ENCODE results near the gene PSG2. TPM values are rescaled to one million over a fixed set of nuclear protein-coding genes. Genes with fewer than 3 reads are reported as not detected.
"Not testable (repeated sequence)": the region's sequence is repeated elsewhere in the genome, so short reads cannot be mapped to it uniquely, and the experiment has no call there.

PSG2 gene
- total RNA-seq, 2 donors from 2014 or later = 0.15 TPM; not detected in 1

GRCh38 chr19:43043492-43044180, 38.9 kb downstream of the PSG2 start:
- H3K4me3 Mint-ChIP-seq; ATAC-seq (replicated peaks); H3K27ac Mint-ChIP-seq; H3K9me3 Mint-ChIP-seq; H3K36me3 Mint-ChIP-seq (ENCODE audit: low read depth); H3K4me1 Mint-ChIP-seq: not testable (repeated sequence)
- H3K27me3 Mint-ChIP-seq = peaks cover 13% of the 10 kb centered on the region

GRCh38 chr19:43031645-43032044, 50.9 kb downstream of the PSG2 start:
- H3K27me3 Mint-ChIP-seq = peaks cover 33% of the 10 kb centered on the region
- not testable (repeated sequence) for ATAC-seq (replicated peaks); H3K36me3 Mint-ChIP-seq (ENCODE audit: low read depth); H3K9me3 Mint-ChIP-seq; H3K4me3 Mint-ChIP-seq; H3K27ac Mint-ChIP-seq; H3K4me1 Mint-ChIP-seq

- Mint-ChIP-seq H3K4me3 (no peak overlapping the region), H3K27ac (no peak overlapping the region), H3K36me3 (ENCODE audit: low read depth) (no peaks in the 10 kb centered on the region), H3K27me3 (peaks cover 25% of the 10 kb centered on the region), H3K9me3 (no peaks in the 10 kb centered on the region), H3K4me1 (no peaks in the 10 kb centered on the region)
- no peak for ATAC-seq (replicated peaks)
Observed at GRCh38 chr19:43028866-43029265, 53.6 kb downstream of the PSG2 start.

- ATAC-seq (replicated peaks); H3K4me1 Mint-ChIP-seq; H3K4me3 Mint-ChIP-seq; H3K36me3 Mint-ChIP-seq (ENCODE audit: low read depth); H3K9me3 Mint-ChIP-seq; H3K27ac Mint-ChIP-seq: not testable (repeated sequence)
- peaks cover 25% of the 10 kb centered on the region for H3K27me3 Mint-ChIP-seq
Observed at GRCh38 chr19:43027985-43028384, 54.5 kb downstream of the PSG2 start.

GRCh38 chr19:43027061-43027460, 55.4 kb downstream of the PSG2 start:
- not testable (repeated sequence) for ATAC-seq (replicated peaks); H3K27ac Mint-ChIP-seq; H3K4me3 Mint-ChIP-seq; H3K36me3 Mint-ChIP-seq (ENCODE audit: low read depth); H3K9me3 Mint-ChIP-seq; H3K4me1 Mint-ChIP-seq
- peaks cover 23% of the 10 kb centered on the region for H3K27me3 Mint-ChIP-seq

GRCh38 chr19:43026369-43026768, 56.1 kb downstream of the PSG2 start, which contains the start of gene PSG11:
Gene PSG11 (minus strand): TSS chr19:43026469. CDS start chr19:43026372, 97 bp downstream.
- H3K4me1 Mint-ChIP-seq; H3K27ac Mint-ChIP-seq; H3K4me3 Mint-ChIP-seq; H3K9me3 Mint-ChIP-seq; ATAC-seq (replicated peaks); H3K36me3 Mint-ChIP-seq (ENCODE audit: low read depth): not testable (repeated sequence)
- peaks cover 21% of the 10 kb centered on the region for H3K27me3 Mint-ChIP-seq

GRCh38 chr19:43022098-43022497, 60.4 kb downstream of the PSG2 start:
- H3K27ac Mint-ChIP-seq; ATAC-seq (replicated peaks); H3K4me3 Mint-ChIP-seq; H3K4me1 Mint-ChIP-seq; H3K27me3 Mint-ChIP-seq; H3K36me3 Mint-ChIP-seq (ENCODE audit: low read depth); H3K9me3 Mint-ChIP-seq: not testable (repeated sequence)

- not testable (repeated sequence) for H3K27ac Mint-ChIP-seq; H3K9me3 Mint-ChIP-seq; H3K4me1 Mint-ChIP-seq; ATAC-seq (replicated peaks); H3K27me3 Mint-ChIP-seq; H3K36me3 Mint-ChIP-seq (ENCODE audit: low read depth); H3K4me3 Mint-ChIP-seq
Observed at GRCh38 chr19:43021629-43022028, 60.9 kb downstream of the PSG2 start.

- not testable (repeated sequence) for H3K27me3 Mint-ChIP-seq; H3K4me3 Mint-ChIP-seq; H3K36me3 Mint-ChIP-seq (ENCODE audit: low read depth); H3K9me3 Mint-ChIP-seq; H3K4me1 Mint-ChIP-seq; ATAC-seq (replicated peaks); H3K27ac Mint-ChIP-seq
Observed at GRCh38 chr19:43019588-43019987, 62.9 kb downstream of the PSG2 start.

Other genes starting within 250 kb of the PSG2 start
- under 1 TPM; 0.45 to 0.58 TPM for gene PSG1, start 203.0 kb downstream of the PSG2 start, total RNA-seq
- not detected for gene PSG6, start 164.8 kb downstream of the PSG2 start, total RNA-seq
- gene PSG7, start 145.5 kb downstream of the PSG2 start, total RNA-seq = not detected
- gene PSG11, start 56.2 kb downstream of the PSG2 start, total RNA-seq = under 1 TPM; 0.32 to 0.35 TPM
- gene PSG5, start 103.8 kb upstream of the PSG2 start, total RNA-seq = not detected
- gene PSG4, start 122.9 kb upstream of the PSG2 start, total RNA-seq = under 1 TPM in 1 of 2 donors, not detected in 1; 0.48 TPM
- gene PSG9, start 186.8 kb upstream of the PSG2 start, total RNA-seq = under 1 TPM in 1 of 2 donors, not detected in 1; 0.24 TPM

All from activated T-helper 17 cell treated with anti-CD3 and anti-CD28 coated beads, Interleukin-2, amount 50 U/mL, for 72 hours (primary cell).